Suprapubic skin (tissue), 4 donors: ENCODE results near the gene HOXA5. TPM values are rescaled to one million over a fixed set of nuclear protein-coding genes. Genes with fewer than 3 reads are reported as not detected.

Experiments used
- DNase-seq, 2 donors: peaks; one replicate each; pipeline ENCODE4 v3.0.0-alpha.2; 2019; ENCODE audit warnings: low spot score in 2 of 2
- H3K27ac ChIP-seq: fragments of 200-600 bp; sonication (generic); one replicate; pipeline ENCODE4 v1.5.1; 2019
- H3K27me3 ChIP-seq: fragments of 200-600 bp; sonication (generic); one replicate; pipeline ENCODE4 v1.5.1; 2019
- H3K36me3 ChIP-seq: fragments of 200-600 bp; sonication (generic); one replicate; pipeline ENCODE4 v1.5.1; 2019
- H3K4me1 ChIP-seq: fragments of 200-600 bp; sonication (generic); one replicate; pipeline ENCODE4 v1.5.1; 2019
- H3K4me3 ChIP-seq: fragments of 200-600 bp; sonication (generic); one replicate; pipeline ENCODE4 v1.5.1; 2019; ENCODE audit warnings: mild to moderate bottlenecking
- H3K9me3 ChIP-seq: fragments of 200-600 bp; sonication (generic); one replicate; pipeline ENCODE4 v1.5.1; 2019
- EP300 ChIP-seq: sonication (generic); formaldehyde crosslinking; IDR thresholded peaks from one replicate; pipeline ENCODE4 v1.6.1; 2017; ENCODE audit warnings: antibody characterized with exemption
- POLR2A ChIP-seq, 2 donors: fragments of 450-650 bp; IDR thresholded peaks; one replicate each; pipeline ENCODE4 v1.6.1; 2017; ENCODE audit warnings: antibody characterized with exemption in 2 of 2, mild to moderate bottlenecking in 2 of 2, moderate library complexity in 2 of 2
- POLR2AphosphoS5 ChIP-seq, 3 donors: sonication (generic); formaldehyde crosslinking; IDR thresholded peaks; one replicate each; pipeline ENCODE4 v1.6.1; 2017; ENCODE audit warnings: antibody characterized with exemption in 3 of 3
- WGBS: methylation state at CpG from one replicate; pipeline ENCODE4 v1.1.5; 2018; 5-methylcytosine and 5-hydroxymethylcytosine counted together
- total RNA-seq, 4 donors: library from RNA; depleted of rRNA; stranded (reverse); fragments of >200 nt; gene quantifications; one replicate each; pipeline ENCODE4 v1.1.0, GENCODE V29; 2016
- TF ChIP-seq, protein P1 (sequence below), 2 donors: fragments of 200-600 bp in 1 of 2; fragments of 450-650 bp in 1 of 2; sonication (generic) in 1 of 2; IDR thresholded peaks; one replicate each; pipeline ENCODE4 v1.5.1; 2016 to 2019; ENCODE audit warnings: antibody characterized with exemption in 2 of 2, mild to moderate bottlenecking in 1 of 2, moderate library complexity in 1 of 2

Gene HOXA5
- total RNA-seq, 4 donors from 2014 or later: 4.7 to 16.3 (median 14.6) TPM

DNA sequence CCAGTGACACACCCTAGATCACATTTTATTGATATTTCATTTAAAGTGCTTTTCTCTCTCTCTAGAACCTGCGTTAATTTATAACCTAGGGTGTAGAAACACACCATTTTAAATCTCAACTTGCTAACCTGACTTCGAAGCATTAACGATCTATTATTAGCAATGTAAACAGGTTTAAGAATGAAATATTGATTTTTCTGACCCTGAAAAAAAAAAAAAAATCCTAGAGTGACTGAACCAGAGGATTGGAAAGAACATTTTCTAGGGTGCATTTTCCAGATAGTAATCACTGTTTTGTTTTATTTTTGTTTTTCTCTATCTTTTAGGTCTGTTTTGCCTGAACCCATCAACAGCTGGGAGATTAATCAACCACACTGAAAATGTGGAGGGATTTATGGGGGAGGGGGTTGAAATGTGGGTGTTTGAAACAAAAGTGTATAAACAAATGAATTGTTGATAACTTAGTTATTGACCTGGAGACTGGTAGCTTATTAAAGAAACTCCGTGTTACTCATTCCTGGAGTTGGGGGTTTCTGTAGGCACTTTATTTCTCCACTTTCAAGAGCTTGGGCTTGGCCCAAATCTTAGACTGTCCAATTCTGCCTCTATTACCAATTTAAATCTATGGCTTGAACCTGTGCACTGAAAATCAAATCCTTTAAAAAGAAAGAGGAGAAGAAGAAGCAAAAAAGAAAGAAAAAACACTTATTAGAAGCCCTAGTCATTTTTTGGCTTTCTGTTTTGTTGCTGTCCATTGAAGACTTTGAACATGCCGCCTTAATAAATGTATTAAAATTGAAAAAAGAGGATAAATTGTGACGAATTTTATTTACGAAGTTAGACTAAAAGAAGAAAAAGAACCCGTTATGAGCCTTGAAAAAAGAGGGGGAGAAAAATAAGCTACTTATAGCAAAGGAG, 43.8 kb downstream of the HOXA5 start:
- H3K27me3 ChIP-seq: no peaks in the 10 kb centered on the region
- H3K9me3 ChIP-seq: no peaks in the 10 kb centered on the region
- H3K27ac ChIP-seq: no peak overlapping the region
- WGBS: 78% methylated on average over 8 of the region's 8 CpGs
- peak overlapping the region; percentile 64 for H3K4me3 ChIP-seq
- H3K4me1 ChIP-seq: peaks cover 57% of the 10 kb centered on the region
- no peaks in the 10 kb centered on the region for H3K36me3 ChIP-seq
- DNase-seq: no peak
- TF ChIP-seq EP300 (no peak), POLR2AphosphoS5 (IDR thresholded peaks at IDR 0.05) (no peak), POLR2A (IDR thresholded peaks at IDR 0.05) (no peak)
- TF ChIP-seq, protein P1, sequence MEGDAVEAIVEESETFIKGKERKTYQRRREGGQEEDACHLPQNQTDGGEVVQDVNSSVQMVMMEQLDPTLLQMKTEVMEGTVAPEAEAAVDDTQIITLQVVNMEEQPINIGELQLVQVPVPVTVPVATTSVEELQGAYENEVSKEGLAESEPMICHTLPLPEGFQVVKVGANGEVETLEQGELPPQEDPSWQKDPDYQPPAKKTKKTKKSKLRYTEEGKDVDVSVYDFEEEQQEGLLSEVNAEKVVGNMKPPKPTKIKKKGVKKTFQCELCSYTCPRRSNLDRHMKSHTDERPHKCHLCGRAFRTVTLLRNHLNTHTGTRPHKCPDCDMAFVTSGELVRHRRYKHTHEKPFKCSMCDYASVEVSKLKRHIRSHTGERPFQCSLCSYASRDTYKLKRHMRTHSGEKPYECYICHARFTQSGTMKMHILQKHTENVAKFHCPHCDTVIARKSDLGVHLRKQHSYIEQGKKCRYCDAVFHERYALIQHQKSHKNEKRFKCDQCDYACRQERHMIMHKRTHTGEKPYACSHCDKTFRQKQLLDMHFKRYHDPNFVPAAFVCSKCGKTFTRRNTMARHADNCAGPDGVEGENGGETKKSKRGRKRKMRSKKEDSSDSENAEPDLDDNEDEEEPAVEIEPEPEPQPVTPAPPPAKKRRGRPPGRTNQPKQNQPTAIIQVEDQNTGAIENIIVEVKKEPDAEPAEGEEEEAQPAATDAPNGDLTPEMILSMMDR (IDR thresholded peaks at IDR 0.05): no peak

DNA sequence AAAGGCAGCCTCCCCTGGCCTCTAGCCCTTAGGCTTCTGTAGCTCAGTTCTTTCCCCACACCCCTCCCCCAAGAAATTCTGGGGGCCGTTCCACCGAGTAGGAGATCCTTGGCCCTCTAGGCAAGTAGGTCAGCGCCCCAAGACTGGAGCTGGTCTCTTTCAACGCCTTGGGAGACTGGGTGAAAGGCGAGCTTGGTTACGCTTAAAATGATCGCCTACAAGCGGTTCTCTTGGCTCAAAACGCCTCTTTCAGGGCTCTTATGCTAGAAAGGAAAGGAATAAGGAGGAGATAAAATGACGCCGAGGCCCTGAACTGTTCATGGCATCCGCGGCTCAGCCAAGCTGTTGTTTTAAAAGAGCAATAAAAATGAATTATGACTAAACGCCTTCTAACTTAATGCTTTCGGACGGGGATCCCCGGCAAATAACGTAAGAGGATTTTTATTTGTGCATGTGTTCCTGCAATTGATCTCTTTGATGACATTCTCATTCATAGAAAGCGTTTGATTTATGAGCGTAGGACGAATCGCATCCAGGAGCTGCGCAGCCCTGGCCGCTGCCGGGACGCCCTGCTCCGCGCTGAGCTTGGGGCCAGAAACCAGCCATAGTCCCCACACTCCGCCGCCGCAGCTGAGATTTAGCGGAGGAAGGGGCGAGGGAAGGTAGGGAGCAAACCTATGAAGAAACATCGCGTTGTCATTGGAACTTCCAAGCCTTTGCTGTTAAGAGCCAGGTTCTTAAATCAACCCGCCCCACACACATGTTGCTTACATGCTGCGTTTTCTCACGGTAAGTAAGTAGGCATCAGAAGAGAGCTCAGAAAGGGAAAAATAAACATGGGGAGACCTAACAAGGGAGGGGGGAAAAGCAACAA, 44.7 kb downstream of the HOXA5 start:
- WGBS: 30% methylated on average over 38 of the region's 38 CpGs
- peak in 1 of 2 donors; percentile 68 for DNase-seq
- H3K27ac ChIP-seq: peak overlapping the region; percentile 83

DNA sequence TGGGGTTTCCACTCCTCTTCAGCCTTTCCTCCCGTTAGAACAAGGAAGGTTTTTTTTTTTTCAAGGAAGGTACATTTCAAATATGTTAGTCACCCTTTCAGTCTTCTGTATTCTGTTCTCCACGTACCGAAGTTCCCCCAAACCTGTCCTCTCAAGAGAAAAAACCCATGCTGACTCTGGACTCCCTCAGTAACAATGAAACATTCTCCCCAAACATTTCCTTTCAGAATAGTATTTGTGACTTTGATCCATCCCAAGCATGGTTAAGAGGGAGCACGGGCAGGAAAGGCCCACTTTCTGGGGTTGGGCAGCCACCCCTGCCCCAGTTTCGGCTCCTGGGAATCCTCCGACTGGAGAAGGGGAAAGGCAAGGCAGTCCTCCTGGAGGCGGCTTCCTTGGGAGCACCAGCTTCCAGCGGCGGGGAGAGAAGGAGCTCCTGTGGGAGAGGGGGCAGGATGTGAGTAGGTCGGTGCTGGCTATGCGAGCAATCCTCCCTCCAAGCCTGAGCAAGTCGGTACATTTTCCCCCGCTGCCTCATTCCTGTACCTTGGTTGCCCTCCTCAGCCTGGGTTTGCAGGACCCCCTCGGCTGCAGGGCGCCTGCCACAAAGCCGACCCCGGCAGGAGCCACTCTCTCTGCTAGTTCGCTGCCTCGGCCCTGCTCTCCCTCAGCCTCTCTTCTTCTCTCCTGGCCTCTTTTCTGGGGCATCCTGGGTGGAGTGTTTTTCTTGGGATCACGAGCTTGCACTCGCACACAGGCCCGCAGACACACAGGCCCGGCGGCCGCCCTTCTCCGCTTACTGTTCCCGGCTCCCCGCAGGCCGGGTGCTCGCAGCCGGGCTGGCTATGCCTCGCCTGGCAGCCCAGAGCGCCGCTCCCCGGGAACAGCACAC, 45.5 kb downstream of the HOXA5 start:
- peak in 1 of 2 donors; percentile 62 for DNase-seq
- Histone ChIP-seq H3K4me1 (peaks cover 50% of the 10 kb centered on the region), H3K27ac (peak overlapping the region; percentile 83), H3K36me3 (no peaks in the 10 kb centered on the region), H3K4me3 (peak overlapping the region; percentile 64), H3K9me3 (no peaks in the 10 kb centered on the region), H3K27me3 (no peaks in the 10 kb centered on the region)
- TF ChIP-seq POLR2AphosphoS5 (IDR thresholded peaks at IDR 0.05): no peak
- TF ChIP-seq, protein P1 (IDR thresholded peaks at IDR 0.05): no peak
- no peak for TF ChIP-seq POLR2A (IDR thresholded peaks at IDR 0.05)
- TF ChIP-seq EP300: no peak
- 6% methylated on average over 31 of the region's 35 CpGs for WGBS

More for the DNA sequence above, 44.7 kb downstream of the HOXA5 start:
- H3K4me3 ChIP-seq: peak overlapping the region; percentile 64
- TF ChIP-seq POLR2AphosphoS5 (IDR thresholded peaks at IDR 0.05): no peak
- TF ChIP-seq POLR2A (IDR thresholded peaks at IDR 0.05): no peak
- no peak for TF ChIP-seq EP300
- TF ChIP-seq, protein P1 (IDR thresholded peaks at IDR 0.05): no peak
- H3K27me3 ChIP-seq: no peaks in the 10 kb centered on the region
- H3K4me1 ChIP-seq: peaks cover 59% of the 10 kb centered on the region
- no peaks in the 10 kb centered on the region for H3K36me3 ChIP-seq
- no peaks in the 10 kb centered on the region for H3K9me3 ChIP-seq

DNA sequence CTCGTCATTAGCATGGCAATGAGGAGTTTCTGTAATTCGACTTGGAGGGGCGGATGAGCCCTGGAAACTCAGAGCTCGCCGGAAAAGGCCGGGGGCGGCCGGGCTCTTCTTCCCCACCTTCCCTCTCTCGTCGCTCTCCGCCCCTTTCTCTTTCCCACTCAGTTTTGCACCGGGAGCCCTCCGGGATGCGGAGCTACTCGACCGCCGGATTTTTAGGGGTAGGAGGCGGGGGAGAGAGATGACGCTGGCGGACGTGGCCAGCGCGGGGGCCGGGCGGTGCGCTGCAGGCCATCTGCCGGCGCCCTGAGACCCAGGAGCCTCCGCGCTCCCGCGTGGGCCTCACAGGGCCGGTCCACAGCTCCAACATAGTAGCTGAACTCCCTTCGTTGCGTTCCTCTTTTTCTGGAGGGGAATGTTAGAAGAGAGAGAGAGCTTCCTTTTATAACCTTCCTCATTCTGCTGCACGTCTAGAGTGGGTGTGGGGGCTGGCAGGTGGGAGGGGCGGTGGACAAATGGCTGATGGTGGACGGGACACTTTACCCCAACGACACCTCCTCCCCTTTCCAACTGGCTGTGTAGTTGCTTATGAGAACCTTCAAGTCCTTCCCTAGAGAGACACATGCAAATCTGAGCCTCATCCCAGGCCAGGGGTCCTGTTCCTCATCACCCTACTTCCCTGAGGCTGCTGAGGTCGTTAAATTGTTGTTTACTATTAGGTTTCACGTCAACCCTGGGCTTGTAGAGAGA, 46.5 kb downstream of the HOXA5 start:
- no peaks in the 10 kb centered on the region for H3K9me3 ChIP-seq
- under 1% methylated on average over 27 of the region's 41 CpGs for WGBS
- peaks cover 40% of the 10 kb centered on the region for H3K4me1 ChIP-seq
- DNase-seq: peak in 1 of 2 donors; percentile 68
- H3K36me3 ChIP-seq: no peaks in the 10 kb centered on the region
- peak overlapping the region; percentile 76 for H3K27ac ChIP-seq
- TF ChIP-seq POLR2AphosphoS5 (IDR thresholded peaks at IDR 0.05) (no peak), EP300 (no peak), POLR2A (IDR thresholded peaks at IDR 0.05) (no peak)
- TF ChIP-seq, protein P1 (IDR thresholded peaks at IDR 0.05): no peak
- no peaks in the 10 kb centered on the region for H3K27me3 ChIP-seq
- H3K4me3 ChIP-seq: peak overlapping the region; percentile 64
